Mesendoderm (in vitro differentiated cells): ENCODE measurements around the gene GPR152.
A peak's percentile ranks its signal among the peaks of the same experiment; 100 is the strongest.

ENCODE experiments used
- DNase-seq: peaks from one replicate; pipeline ENCODE4 v3.0.0; 2013
- H2AK5ac ChIP-seq: 2 replicates; pipeline ENCODE4 v1.6.1; 2013; ENCODE audit warnings: low read length, inconsistent platforms
- H2BK120ac ChIP-seq: 2 replicates; pipeline ENCODE4 v1.6.1; 2013; ENCODE audit warnings: low read depth, mild to moderate bottlenecking, low read length, moderate library complexity, mixed read lengths
- H2BK15ac ChIP-seq: replicated peaks from 2 replicates; pipeline ENCODE4 v1.6.1; 2013; ENCODE audit warnings: low read depth, mild to moderate bottlenecking, moderate library complexity
- H2BK5ac ChIP-seq: 2 replicates; pipeline ENCODE4 v1.6.1; 2013; ENCODE audit warnings: low read length, inconsistent platforms
- H3K18ac ChIP-seq: 2 replicates; pipeline ENCODE4 v1.6.1; 2013; ENCODE audit warnings: mild to moderate bottlenecking, low read length, mixed read lengths
- H3K23ac ChIP-seq: one replicate; pipeline ENCODE4 v1.6.1; 2013; ENCODE audit warnings: low read length
- H3K27ac ChIP-seq: 2 replicates; pipeline ENCODE4 v1.5.1; 2013; ENCODE audit warnings: low read depth, mild to moderate bottlenecking, inconsistent platforms, low read length, moderate library complexity
- H3K27me3 ChIP-seq: 2 replicates; pipeline ENCODE4 v1.6.1; 2013; ENCODE audit warnings: low read length, control low read depth, mild to moderate bottlenecking, inconsistent platforms; ENCODE audit not compliant: insufficient read depth, poor library complexity
- H3K36me3 ChIP-seq: 2 replicates; pipeline ENCODE4 v1.6.1; 2013; ENCODE audit warnings: low read length, inconsistent platforms; ENCODE audit not compliant: control insufficient read depth, insufficient read depth
- H3K4ac ChIP-seq: one replicate; pipeline ENCODE4 v1.6.1; 2013; ENCODE audit warnings: low read depth, mild to moderate bottlenecking, low read length, moderate library complexity
- H3K4me1 ChIP-seq: 2 replicates; pipeline ENCODE4 v1.6.1; 2013; ENCODE audit warnings: low read depth, low read length, inconsistent platforms; ENCODE audit not compliant: control insufficient read depth
- H3K4me2 ChIP-seq: 2 replicates; pipeline ENCODE4 v1.6.1; 2013; ENCODE audit warnings: low read length
- H3K4me3 ChIP-seq: 2 replicates; pipeline ENCODE4 v1.5.1; 2013; ENCODE audit warnings: mild to moderate bottlenecking, low read length
- H3K56ac ChIP-seq: one replicate; pipeline ENCODE4 v1.6.1; 2013; ENCODE audit warnings: low read length
- H3K79me1 ChIP-seq: 2 replicates; pipeline ENCODE4 v1.6.1; 2013; ENCODE audit warnings: low read length, inconsistent platforms
- H3K79me2 ChIP-seq: 2 replicates; pipeline ENCODE4 v1.6.1; 2013; ENCODE audit warnings: mild to moderate bottlenecking, low read length; ENCODE audit not compliant: control insufficient read depth, insufficient read depth
- H3K9ac ChIP-seq: 2 replicates; pipeline ENCODE4 v1.6.1; 2013; ENCODE audit warnings: low read length, inconsistent platforms
- H4K5ac ChIP-seq: one replicate; pipeline ENCODE4 v1.6.1; 2013; ENCODE audit warnings: low read length
- H4K8ac ChIP-seq: one replicate; pipeline ENCODE4 v1.6.1; 2013; ENCODE audit warnings: low read depth, mild to moderate bottlenecking, control low read depth, low read length, moderate library complexity
- WGBS: extraction: QIAGEN DNeasy Blood & Tissue Kit; methylation state at CpG from one replicate; pipeline ENCODE4 v1.1.7; 2013; ENCODE audit warnings: low lambda C conversion rate, missing lambda C conversion rate; ENCODE audit not compliant: insufficient coverage; ENCODE audit errors: extremely low coverage; 5-methylcytosine and 5-hydroxymethylcytosine counted together

GPR152 gene

GRCh38 chr11:67417425-67417824 is 35.1 kb downstream of the GPR152 start:
- Histone ChIP-seq H3K56ac (no peak overlapping the region), H3K36me3 (no peaks in the 10 kb centered on the region), H3K18ac (no peak overlapping the region), H3K9ac (no peak overlapping the region), H3K4me1 (no peaks in the 10 kb centered on the region), H2BK5ac (no peak overlapping the region), H2BK15ac (no peak overlapping the region), H3K27me3 (no peaks in the 10 kb centered on the region), H4K8ac (no peak overlapping the region), H3K23ac (no peak overlapping the region), H3K27ac (no peak overlapping the region), H2AK5ac (no peak overlapping the region), H3K4me2 (no peak overlapping the region), H4K5ac (no peak overlapping the region), H2BK120ac (no peak overlapping the region), H3K79me2 (no peaks in the 10 kb centered on the region), H3K79me1 (no peaks in the 10 kb centered on the region), H3K4ac (no peak overlapping the region), H3K4me3 (no peak overlapping the region)
- no peak for DNase-seq
- no CpG with 5 or more reads among the region's 12 CpGs for WGBS

GRCh38 chr11:67416416-67417335 is 35.9 kb downstream of the GPR152 start:
- Histone ChIP-seq H3K4me2 (no peak overlapping the region), H3K79me1 (no peaks in the 10 kb centered on the region), H3K18ac (no peak overlapping the region), H4K5ac (no peak overlapping the region), H4K8ac (no peak overlapping the region), H3K9ac (no peak overlapping the region), H2BK120ac (no peak overlapping the region), H3K4me3 (no peak overlapping the region), H3K36me3 (no peaks in the 10 kb centered on the region), H3K56ac (no peak overlapping the region), H3K27me3 (no peaks in the 10 kb centered on the region), H2BK15ac (no peak overlapping the region), H3K79me2 (no peaks in the 10 kb centered on the region), H2AK5ac (no peak overlapping the region), H3K23ac (no peak overlapping the region), H3K27ac (no peak overlapping the region), H3K4me1 (no peaks in the 10 kb centered on the region), H2BK5ac (no peak overlapping the region), H3K4ac (no peak overlapping the region)
- WGBS, result no CpG with 5 or more reads among the region's 21 CpGs
- peak; percentile 28 for DNase-seq

GRCh38 chr11:67415501-67416304 is 36.8 kb downstream of the GPR152 start, which contains the start of gene CARNS1:
CARNS1 (plus strand) TSS chr11:67415678; CDS start chr11:67416200, 522 bp downstream.
- no peak within 1 kb of the TSS for H2BK15ac ChIP-seq
- peak within 1 kb of the TSS; percentile 45 for H3K56ac ChIP-seq
- no peaks in the 10 kb centered on the region for H3K27me3 ChIP-seq
- H4K8ac ChIP-seq, result no peak within 1 kb of the TSS
- H2BK120ac ChIP-seq, result no peak within 1 kb of the TSS
- H3K4me3 ChIP-seq, result no peak within 1 kb of the TSS
- H3K18ac ChIP-seq, result peak within 1 kb of the TSS; percentile 52
- H2AK5ac ChIP-seq, result no peak within 1 kb of the TSS
- peak within 1 kb of the TSS; percentile 32 for H3K9ac ChIP-seq
- no peaks in the 10 kb centered on the region for H3K36me3 ChIP-seq
- peak within 1 kb of the TSS; percentile 28 for H3K4me2 ChIP-seq
- no CpG with 5 or more reads among the region's 67 CpGs for WGBS
- H2BK5ac ChIP-seq, result no peak within 1 kb of the TSS
- no peak within 1 kb of the TSS for H3K27ac ChIP-seq
- peak; percentile 45 for DNase-seq
- H3K4me1 ChIP-seq, result no peaks in the 10 kb centered on the region
- H3K79me1 ChIP-seq, result no peaks in the 10 kb centered on the region
- H3K79me2 ChIP-seq, result no peaks in the 10 kb centered on the region
- no peak within 1 kb of the TSS for H4K5ac ChIP-seq
- no peak within 1 kb of the TSS for H3K23ac ChIP-seq
- no peak within 1 kb of the TSS for H3K4ac ChIP-seq

GRCh38 chr11:67413266-67413849 is 39.2 kb downstream of the GPR152 start:
- no CpG with 5 or more reads among the region's 2 CpGs for WGBS
- Histone ChIP-seq H3K36me3 (no peaks in the 10 kb centered on the region), H3K4me1 (no peaks in the 10 kb centered on the region), H3K27ac (no peak overlapping the region), H3K56ac (no peak overlapping the region), H2BK120ac (no peak overlapping the region), H3K79me2 (no peaks in the 10 kb centered on the region), H3K27me3 (no peaks in the 10 kb centered on the region), H3K79me1 (no peaks in the 10 kb centered on the region), H2AK5ac (no peak overlapping the region), H3K18ac (no peak overlapping the region), H2BK15ac (no peak overlapping the region), H3K23ac (no peak overlapping the region), H3K4me2 (no peak overlapping the region), H3K9ac (no peak overlapping the region), H3K4ac (no peak overlapping the region), H4K5ac (no peak overlapping the region), H3K4me3 (no peak overlapping the region), H4K8ac (no peak overlapping the region), H2BK5ac (no peak overlapping the region)
- no peak for DNase-seq

- H2AK5ac ChIP-seq, result no peak overlapping the region
- no peak overlapping the region for H3K23ac ChIP-seq
- no peak for DNase-seq
- no peak overlapping the region for H3K4me3 ChIP-seq
- no peaks in the 10 kb centered on the region for H3K4me1 ChIP-seq
- H3K9ac ChIP-seq, result no peak overlapping the region
- H2BK120ac ChIP-seq, result no peak overlapping the region
- H3K27me3 ChIP-seq, result no peaks in the 10 kb centered on the region
- no peak overlapping the region for H4K8ac ChIP-seq
- H2BK15ac ChIP-seq, result no peak overlapping the region
- no peak overlapping the region for H4K5ac ChIP-seq
- H3K79me1 ChIP-seq, result no peaks in the 10 kb centered on the region
- H2BK5ac ChIP-seq, result no peak overlapping the region
- H3K36me3 ChIP-seq, result no peaks in the 10 kb centered on the region
- no peaks in the 10 kb centered on the region for H3K79me2 ChIP-seq
- H3K18ac ChIP-seq, result no peak overlapping the region
- H3K27ac ChIP-seq, result no peak overlapping the region
- no peak overlapping the region for H3K56ac ChIP-seq
- H3K4ac ChIP-seq, result no peak overlapping the region
- no peak overlapping the region for H3K4me2 ChIP-seq
- no CpG with 5 or more reads among the region's 9 CpGs for WGBS
Measured at GRCh38 chr11:67412495-67413179, 39.9 kb downstream of the GPR152 start.
